Endothelial cell of umbilical vein (primary cell): ENCODE results near the gene MYLK. TPM values are rescaled to one million over a fixed set of nuclear protein-coding genes. Genes with fewer than 3 reads are reported as not detected.

Experiments
- BruUV-seq: library from RNA; stranded (reverse); fragments of 400-500 nt; replicated peaks from 2 replicates; lab custom pipeline; 2021; lab: Mats Ljungman, UMichigan
- CTCF ChIA-PET: fragments of 300-600, 350-600 bp; sonication (Branson Sonifier 250); formaldehyde crosslinking; loops from one replicate; lab custom pipeline; 2021; ENCODE audit warnings: antibody characterized with exemption, inconsistent platforms; lab: Charles Lee
- POLR2A ChIA-PET: fragments of 300-600, 350-600 bp; sonication (Branson Sonifier 250); formaldehyde crosslinking; loops from one replicate; lab custom pipeline; 2021; ENCODE audit warnings: antibody characterized with exemption, inconsistent platforms; lab: Charles Lee
- DNase-seq: peaks from one replicate; pipeline ENCODE4 v3.0.0-alpha.2; 2011; ENCODE audit warnings: low read depth, low spot score
- FAIRE-seq: peaks from 2 replicates; lab custom pipeline; 2011; peaks lifted over from hg19 to GRCh38; lab: Jason Lieb, UNC
- H2AFZ ChIP-seq: 2 replicates; pipeline ENCODE4 v1.6.0; 2012; ENCODE audit warnings: low read depth, low read length, control low read depth, inconsistent platforms
- H3K27ac ChIP-seq: 2 replicates; pipeline ENCODE4 v1.5.1; 2011; ENCODE audit warnings: low read depth, mild to moderate bottlenecking, control low read depth, low read length, moderate library complexity; ENCODE audit not compliant: insufficient read depth
- H3K27me3 ChIP-seq, 2 experiments: 2 replicates each; pipeline versions ENCODE4 v1.6.0 to v1.6.1; 2011; ENCODE audit warnings: low read length in 2 of 2, mixed read lengths in 1 of 2; ENCODE audit not compliant: control insufficient read depth in 2 of 2, insufficient read depth in 2 of 2
- H3K36me3 ChIP-seq, 2 experiments: 2 replicates in 1 of 2; 3 replicates in 1 of 2; pipeline ENCODE4 v1.5.1; 2011; ENCODE audit warnings: low read length in 2 of 2, mild to moderate bottlenecking in 1 of 2, moderate library complexity in 1 of 2; ENCODE audit not compliant: control insufficient read depth in 2 of 2, insufficient read depth in 2 of 2; ENCODE audit errors: extremely low read depth in 1 of 2
- H3K4me1 ChIP-seq: 3 replicates; pipeline ENCODE4 v1.5.1; 2011; ENCODE audit warnings: mild to moderate bottlenecking, low read length; ENCODE audit not compliant: control insufficient read depth, insufficient read depth; ENCODE audit errors: extremely low read depth
- H3K4me2 ChIP-seq: 2 replicates; pipeline ENCODE4 v1.6.1; 2011; ENCODE audit warnings: low read length, control low read depth, mixed read lengths; ENCODE audit not compliant: insufficient read depth
- H3K4me3 ChIP-seq, 3 experiments: fragments of 200-600 bp in 1 of 3; sonication (generic), shearing (Covaris generic) in 1 of 3; replicated peaks in 1 of 3; 2 replicates each; pipeline ENCODE4 v1.5.1; 2011 to 2016; ENCODE audit warnings: control low read depth in 3 of 3, low read length in 3 of 3, mild to moderate bottlenecking in 2 of 3, inconsistent platforms in 1 of 3, low read depth in 1 of 3, moderate library complexity in 1 of 3; ENCODE audit not compliant: insufficient read depth in 1 of 3
- H3K79me2 ChIP-seq: 2 replicates; pipeline ENCODE4 v1.6.0; 2012; ENCODE audit warnings: low read length, inconsistent platforms; ENCODE audit not compliant: control insufficient read depth, insufficient read depth
- H3K9ac ChIP-seq: replicated peaks from 2 replicates; pipeline ENCODE3; 2011; ENCODE audit warnings: low read length, control low read depth; ENCODE audit not compliant: insufficient read depth; ENCODE audit errors: extremely low read depth
- H3K9me1 ChIP-seq: replicated peaks from 3 replicates; pipeline ENCODE4 v1.6.0; 2011; ENCODE audit warnings: mild to moderate bottlenecking, low read length; ENCODE audit not compliant: control insufficient read depth, insufficient read depth; ENCODE audit errors: extremely low read depth
- H3K9me3 ChIP-seq: replicated peaks from 2 replicates; pipeline ENCODE4 v1.5.1; 2012; ENCODE audit warnings: low read length, inconsistent platforms; ENCODE audit not compliant: control insufficient read depth, insufficient read depth
- H4K20me1 ChIP-seq: replicated peaks from 2 replicates; pipeline ENCODE3; 2011; ENCODE audit warnings: mild to moderate bottlenecking, low read length; ENCODE audit not compliant: control insufficient read depth, insufficient read depth; ENCODE audit errors: extremely low read depth
- CTCF ChIP-seq, 2 donors: IDR thresholded peaks; 1 replicate in 1 of 2; 2 replicates in 1 of 2; pipeline ENCODE4 v1.5.1; 2011; ENCODE audit warnings: low read length in 2 of 2, mild to moderate bottlenecking in 2 of 2, moderate library complexity in 2 of 2, control low read depth in 1 of 2, inconsistent platforms in 1 of 2, low read depth in 1 of 2; ENCODE audit not compliant: insufficient read depth in 1 of 2; ENCODE audit errors: extremely low read depth in 1 of 2
- EZH2 ChIP-seq: IDR thresholded peaks from 2 replicates; pipeline ENCODE4 v1.6.1; 2012; ENCODE audit warnings: borderline replicate concordance, low read depth, mild to moderate bottlenecking, moderate library complexity, low read length, inconsistent platforms; ENCODE audit not compliant: severe bottlenecking
- FOS ChIP-seq: IDR thresholded peaks from 2 replicates; pipeline ENCODE4 v1.6.1; 2011; ENCODE audit warnings: mild to moderate bottlenecking, low read length, moderate library complexity, borderline replicate concordance; ENCODE audit not compliant: insufficient read depth
- GATA2 ChIP-seq: IDR thresholded peaks from 2 replicates; pipeline ENCODE4 v1.7.0; 2011; ENCODE audit warnings: low read depth, mild to moderate bottlenecking, moderate library complexity, mixed read lengths, low read length; ENCODE audit not compliant: insufficient read length, insufficient read depth
- JUN ChIP-seq: IDR thresholded peaks from 2 replicates; pipeline ENCODE4 v1.6.1; 2011; ENCODE audit warnings: borderline replicate concordance, low read depth; ENCODE audit not compliant: insufficient read length, insufficient read depth
- MAX ChIP-seq: IDR thresholded peaks from 2 replicates; pipeline ENCODE4 v1.6.1; 2011; ENCODE audit not compliant: insufficient read depth, insufficient read length
- MYC ChIP-seq: IDR thresholded peaks from one replicate; pipeline ENCODE4 v1.6.1; 2011; ENCODE audit warnings: mild to moderate bottlenecking, low read depth, low read length
- POLR2A ChIP-seq: IDR thresholded peaks from 2 replicates; pipeline ENCODE4 v1.6.1; 2012; ENCODE audit warnings: low read depth, mild to moderate bottlenecking, control low read depth, low read length
- dilution Hi-C: fragments of 300-500 bp; cut with MboI; formaldehyde crosslinking; loops from one replicate; pipeline ENCODE4 v1.15.0; 2019; ENCODE audit warnings: low sequenced_read_pairs; ENCODE audit not compliant: extremely low pct_ligation_motif_present
- intact Hi-C: fragments of 100-400 bp; cut with micrococcal nuclease; formaldehyde crosslinking; loops from one replicate; pipeline ENCODE4 v1.10.0; 2022
- polyA plus RNA-seq, 4 experiments: library from polyadenylated mRNA; depleted of rRNA in 3 of 4; stranded (reverse) in 3 of 4; unstranded in 1 of 4; fragments of >200 nt; gene quantifications; 2 replicates each; pipeline versions ENCODE4 v1.2.1 to v1.2.3, GENCODE V29; 2011 to 2012; ENCODE audit warnings: missing spikeins in 1 of 4
- total RNA-seq: library from RNA; stranded (reverse); gene quantifications from 2 replicates; pipeline ENCODE4 v1.2.3, GENCODE V29; 2021

Gene MYLK
- total and polyA plus RNA-seq, 2 donors (not counting 3 experiments of a cell fraction or from before 2014, with no cell fraction given): 10.0 to 22.2 TPM

- intact Hi-C loops (no loop called here), dilution Hi-C loops (no loop called here)
- no peaks in the 10 kb centered on the region for H3K79me2 ChIP-seq
- no peaks in the 10 kb centered on the region for H3K36me3 ChIP-seq
- H3K27ac ChIP-seq: no peak overlapping the region
- no peaks in the 10 kb centered on the region for H3K9me3 ChIP-seq
- H3K4me3 ChIP-seq: no peak overlapping the region
- no peaks in the 10 kb centered on the region for H3K9me1 ChIP-seq
- FAIRE-seq (no peak), DNase-seq (no peak)
- CTCF ChIA-PET: no interaction called here
- BruUV-seq: no TSS peak
- H2AFZ ChIP-seq: no peak overlapping the region
- no peaks in the 10 kb centered on the region for H3K4me1 ChIP-seq
- H3K27me3 ChIP-seq: no peaks in the 10 kb centered on the region
- TF ChIP-seq MYC (no peak), POLR2A (no peak), JUN (no peak), EZH2 (no peak), GATA2 (no peak)
- POLR2A ChIA-PET: no interaction called here
- H3K4me2 ChIP-seq: no peak overlapping the region
- no peaks in the 10 kb centered on the region for H4K20me1 ChIP-seq
- H3K9ac ChIP-seq: no peak overlapping the region
Measured at GRCh38 chr3:123853686-123854372, 30.3 kb downstream of the MYLK start.

GRCh38 chr3:123847209-123847608 lies 36.9 kb downstream of the MYLK start:
- no peak overlapping the region for H3K4me2 ChIP-seq
- dilution Hi-C loops (no loop called here), intact Hi-C loops (no loop called here)
- TF ChIP-seq GATA2: no peak
- TF ChIP-seq MYC: no peak
- no peak for TF ChIP-seq CTCF (IDR thresholded peaks at IDR 0.05; ENCODE audit: extremely low read depth in 1 of 2, insufficient read depth in 1 of 2, low read depth in 1 of 2, low read length in 2 of 2)
- TF ChIP-seq POLR2A: no peak
- no peak for TF ChIP-seq FOS
- no peak for TF ChIP-seq MAX
- TF ChIP-seq EZH2: no peak
- ChIA-PET CTCF (no interaction called here), POLR2A (no interaction called here)
- H3K27ac ChIP-seq: no peak overlapping the region
- H3K9ac ChIP-seq: no peak overlapping the region
- no peak for DNase-seq
- no peak overlapping the region for H3K4me3 ChIP-seq
- no peak overlapping the region for H2AFZ ChIP-seq
- H3K79me2 ChIP-seq: no peaks in the 10 kb centered on the region
- no peaks in the 10 kb centered on the region for H3K36me3 ChIP-seq
- no peaks in the 10 kb centered on the region for H4K20me1 ChIP-seq
- H3K9me3 ChIP-seq: peaks cover 2% of the 10 kb centered on the region
- H3K9me1 ChIP-seq: no peaks in the 10 kb centered on the region
- FAIRE-seq: peak; percentile 31
- BruUV-seq: no TSS peak
- H3K27me3 ChIP-seq: no peaks in the 10 kb centered on the region
- no peaks in the 10 kb centered on the region for H3K4me1 ChIP-seq
